HG03460 (cell line): ENCODE data around the gene POU2AF2.

Experiments
- ATAC-seq: cut with Tn5 transposase; IDR thresholded peaks from one replicate; pipeline ENCODE4 v1.9.1; 2021; ENCODE audit not compliant: unreplicated experiment

The POU2AF2 gene

GRCh38 chr11:111327908-111328624, 82.5 kb downstream of the POU2AF2 start:
- no peak for ATAC-seq

GRCh38 chr11:111329306-111330204, 84.0 kb downstream of the POU2AF2 start:
- no peak for ATAC-seq

- ATAC-seq: no peak
Measured at GRCh38 chr11:111330234-111330893, 84.8 kb downstream of the POU2AF2 start.

GRCh38 chr11:111331711-111332479, 86.4 kb downstream of the POU2AF2 start:
- ATAC-seq: no peak

GRCh38 chr11:111334532-111335502, 89.3 kb downstream of the POU2AF2 start:
- no peak for ATAC-seq

- no peak for ATAC-seq
Measured at GRCh38 chr11:111335549-111335948, 90.0 kb downstream of the POU2AF2 start.
